Liver (tissue), 3 donors: ENCODE data around the gene RP9.

Experiments
- HNF4A ChIP-seq, 2 donors: conservative IDR thresholded peaks; 2 replicates each; pipeline ENCODE4 v1.6.1; 2016; ENCODE audit warnings: antibody characterized with exemption in 2 of 2, mild to moderate bottlenecking in 2 of 2
- RAD21 ChIP-seq, 2 donors: IDR thresholded peaks; 2 replicates each; pipeline ENCODE4 v1.6.1; 2016; ENCODE audit warnings: antibody characterized with exemption in 2 of 2, mild to moderate bottlenecking in 2 of 2
- TF ChIP-seq, protein P1 (sequence below): fragments of 150-350 bp; IDR thresholded peaks from 2 replicates; pipeline ENCODE4 v1.5.1; 2017; ENCODE audit warnings: improper control_type of control experiment, low read depth, low read length; ENCODE audit not compliant: missing input control
- donor health status: healthy.
- donor health status: healthy.

- TF ChIP-seq, protein P1, sequence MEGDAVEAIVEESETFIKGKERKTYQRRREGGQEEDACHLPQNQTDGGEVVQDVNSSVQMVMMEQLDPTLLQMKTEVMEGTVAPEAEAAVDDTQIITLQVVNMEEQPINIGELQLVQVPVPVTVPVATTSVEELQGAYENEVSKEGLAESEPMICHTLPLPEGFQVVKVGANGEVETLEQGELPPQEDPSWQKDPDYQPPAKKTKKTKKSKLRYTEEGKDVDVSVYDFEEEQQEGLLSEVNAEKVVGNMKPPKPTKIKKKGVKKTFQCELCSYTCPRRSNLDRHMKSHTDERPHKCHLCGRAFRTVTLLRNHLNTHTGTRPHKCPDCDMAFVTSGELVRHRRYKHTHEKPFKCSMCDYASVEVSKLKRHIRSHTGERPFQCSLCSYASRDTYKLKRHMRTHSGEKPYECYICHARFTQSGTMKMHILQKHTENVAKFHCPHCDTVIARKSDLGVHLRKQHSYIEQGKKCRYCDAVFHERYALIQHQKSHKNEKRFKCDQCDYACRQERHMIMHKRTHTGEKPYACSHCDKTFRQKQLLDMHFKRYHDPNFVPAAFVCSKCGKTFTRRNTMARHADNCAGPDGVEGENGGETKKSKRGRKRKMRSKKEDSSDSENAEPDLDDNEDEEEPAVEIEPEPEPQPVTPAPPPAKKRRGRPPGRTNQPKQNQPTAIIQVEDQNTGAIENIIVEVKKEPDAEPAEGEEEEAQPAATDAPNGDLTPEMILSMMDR, result no peak
- TF ChIP-seq HNF4A (conservative IDR thresholded peaks at IDR 0.05), result no peak
- TF ChIP-seq RAD21 (IDR thresholded peaks at IDR 0.05), result no peak
These were observed 42.4 kb downstream of the RP9 start for GRCh38 chr7:33066771-33067170.
